NCI-H460 (cell line): ENCODE measurements around the gene ZNF511. TPM values are rescaled to one million over a fixed set of nuclear protein-coding genes. Genes with fewer than 3 reads are reported as not detected.

Experiments used
- DNase-seq: peaks from one replicate; pipeline ENCODE4 v3.0.0-alpha.2; 2016; ENCODE audit warnings: low read depth; ENCODE audit errors: extremely low read depth
- total RNA-seq: library from RNA; depleted of rRNA; stranded (reverse); fragments of >200 nt; shearing (Covaris generic); gene quantifications from 2 replicates; pipeline ENCODE4 v1.2.3, GENCODE V29; 2014

The ZNF511 gene
- total RNA-seq, 1 experiment from 2014 or later, result 50.4 TPM

DNA sequence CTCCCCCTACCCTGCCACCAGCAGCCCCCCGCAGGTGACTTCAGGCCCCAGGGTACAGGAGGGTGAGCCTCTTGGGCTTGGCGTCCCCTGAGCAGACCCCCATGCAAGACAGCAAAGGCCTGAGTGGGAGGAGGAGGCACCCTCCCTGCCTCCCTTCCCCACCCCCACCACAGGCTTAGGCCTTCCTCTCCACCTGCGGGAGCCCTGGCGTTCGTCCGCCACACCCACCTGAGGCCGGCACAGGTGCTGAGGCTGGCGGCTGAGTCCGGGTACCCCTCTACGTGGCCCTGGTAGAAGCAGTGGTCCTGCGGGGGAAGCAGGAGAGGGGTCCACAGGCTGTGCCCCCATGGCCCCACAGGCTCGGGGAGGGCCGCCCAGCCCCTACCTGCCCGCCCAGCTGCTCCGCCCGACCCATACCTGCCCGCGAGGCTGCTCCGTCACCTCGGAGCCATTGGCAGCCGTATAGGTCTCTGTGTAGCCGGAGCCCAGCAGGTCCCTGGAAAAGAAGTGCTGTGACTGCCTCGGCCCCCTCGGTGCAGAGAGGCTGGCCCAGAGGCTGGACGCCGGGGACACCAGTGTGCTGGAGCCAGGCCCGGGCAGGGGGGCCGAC, 35.1 kb upstream of the ZNF511 start:
- no peak for DNase-seq

DNA sequence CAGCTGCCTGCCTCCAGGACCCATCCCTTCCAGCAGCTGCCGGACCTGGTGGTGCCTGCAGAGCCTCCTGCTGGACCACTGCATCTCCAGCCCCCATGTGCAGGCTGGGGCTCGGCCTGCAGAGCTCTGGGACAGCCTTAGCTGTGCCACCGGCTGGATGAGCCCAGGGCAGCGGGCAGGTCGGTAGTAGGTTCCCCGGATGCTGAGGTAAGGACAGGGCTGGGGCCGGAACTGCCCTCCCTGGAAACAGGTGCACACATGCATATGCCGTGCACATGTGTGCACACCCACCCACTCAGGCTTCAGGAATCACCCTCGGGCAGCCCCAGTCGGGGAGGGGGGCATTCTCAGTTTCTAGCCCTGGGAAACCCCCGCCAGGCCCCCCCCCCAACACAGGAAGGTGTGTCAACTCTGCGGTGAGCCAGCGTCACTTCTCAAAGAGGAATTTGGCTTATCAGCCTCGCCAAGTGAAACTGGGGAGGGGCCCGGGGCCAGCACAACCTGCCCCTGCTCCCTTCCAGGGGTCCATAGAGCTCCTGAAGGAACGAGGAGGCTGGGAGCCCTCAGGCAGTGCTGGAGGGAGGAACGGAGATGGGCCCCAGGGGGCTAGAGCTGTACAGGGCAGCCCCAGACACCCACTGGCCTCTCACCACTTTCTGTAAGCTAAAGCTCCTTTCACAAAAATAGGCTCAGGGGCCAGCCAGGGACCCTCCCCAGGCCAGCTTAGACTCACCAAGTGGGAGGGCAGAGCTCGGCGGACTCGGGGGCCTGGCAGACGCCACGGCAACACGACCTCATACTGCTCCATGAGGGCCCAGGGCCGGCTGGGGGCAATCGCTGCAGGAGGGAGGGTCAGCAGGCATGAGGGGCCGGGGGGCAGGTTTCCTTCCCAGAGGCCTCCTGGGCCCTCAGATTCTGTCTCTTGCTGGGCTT, 33.7 kb upstream of the ZNF511 start:
- no peak for DNase-seq

- no peak for DNase-seq
Measured at GRCh38 chr10:133275684-133276092, 33.0 kb upstream of the ZNF511 start.

DNA sequence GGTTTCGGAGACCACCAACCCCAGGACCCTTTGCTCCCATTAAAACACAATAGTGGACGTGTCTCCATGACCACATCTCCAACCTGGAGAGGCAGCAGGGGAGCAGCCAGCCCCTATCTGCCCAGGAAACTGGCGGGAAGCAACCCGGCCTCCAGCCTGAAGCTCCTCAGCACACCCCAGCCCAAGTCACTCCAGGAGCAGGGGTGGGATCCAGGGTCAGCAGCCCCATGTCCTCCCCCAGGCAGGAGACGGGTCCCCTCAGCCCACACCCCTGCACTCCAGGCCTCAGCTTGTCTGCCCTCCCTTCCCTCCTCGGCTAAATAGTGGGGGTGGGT, 32.6 kb upstream of the ZNF511 start:
- no peak for DNase-seq

DNA sequence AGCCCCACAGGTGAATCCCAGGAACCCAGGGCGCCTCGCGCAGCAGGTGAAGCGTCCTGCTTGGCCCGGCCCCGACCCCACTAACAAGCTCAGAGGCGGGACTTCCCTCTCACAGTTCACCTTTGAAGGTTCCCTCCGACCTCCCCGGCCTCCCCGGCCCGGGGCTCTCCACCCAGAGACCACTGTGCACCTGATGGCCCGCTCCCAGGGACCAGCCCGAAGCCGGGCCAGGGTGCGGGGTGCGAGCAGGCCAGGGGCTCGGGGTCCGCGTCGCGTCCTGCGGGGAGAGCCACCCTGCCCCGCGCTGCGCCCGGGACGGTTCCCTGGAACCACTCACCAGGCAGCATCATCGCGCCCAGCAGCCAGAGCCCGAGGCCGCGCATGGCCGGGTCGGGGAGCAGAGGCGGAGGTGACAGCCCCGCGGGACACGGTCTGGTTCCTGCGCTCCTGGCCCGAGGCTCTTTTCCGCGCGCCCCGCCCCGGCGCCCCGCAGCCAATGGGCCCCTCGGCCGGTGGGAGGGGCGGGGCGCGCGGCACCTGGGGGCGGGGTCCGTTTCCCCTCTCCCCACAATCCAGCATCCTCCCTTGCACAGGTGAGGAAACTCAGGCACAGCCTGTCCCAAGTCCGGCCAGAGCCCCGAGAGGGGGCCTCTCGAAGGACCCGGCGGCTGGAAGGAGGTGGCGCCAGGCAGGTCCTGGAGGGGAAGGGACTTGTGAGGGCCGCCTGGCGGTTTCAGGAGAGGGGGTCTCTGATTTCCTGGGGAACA, 32.1 kb upstream of the ZNF511 start, which contains the start of gene ADAM8:
TSS of gene ADAM8 (minus strand) at position 434 of the 767 bp plus-strand sequence. CDS start at position 383, 51 bp downstream.
- DNase-seq, result no peak

- DNase-seq, result no peak
Measured at GRCh38 chr10:133277277-133277992, 31.3 kb upstream of the ZNF511 start.

DNA sequence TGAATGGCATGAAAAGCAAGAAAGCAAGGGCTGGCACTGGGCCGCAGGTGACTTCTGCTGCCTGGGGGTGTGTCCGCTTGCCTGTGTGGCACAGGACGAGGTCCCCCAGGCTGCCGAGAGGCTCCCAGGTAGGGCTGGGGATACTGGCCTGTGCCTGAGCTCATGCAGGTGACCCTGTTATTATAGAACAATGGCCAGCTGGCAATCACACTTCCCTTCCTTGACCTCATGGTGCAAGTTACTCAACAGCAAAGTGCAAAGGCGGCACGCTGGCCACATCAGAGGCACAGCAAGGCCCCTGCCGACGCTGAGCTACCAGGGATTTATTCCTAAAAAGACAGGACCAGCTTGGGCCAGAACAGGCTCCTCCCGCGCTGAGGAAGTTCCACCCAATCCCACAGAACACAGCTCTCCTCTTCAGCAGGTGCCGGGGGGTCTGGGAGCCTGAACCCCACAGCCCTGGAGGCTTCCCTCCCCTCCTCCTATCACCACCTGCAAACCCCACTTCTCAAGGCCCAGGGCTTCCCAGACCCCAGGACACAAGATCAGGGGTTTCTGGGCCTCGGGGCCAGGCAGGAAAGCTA, 30.6 kb upstream of the ZNF511 start:
- DNase-seq, result no peak

DNA sequence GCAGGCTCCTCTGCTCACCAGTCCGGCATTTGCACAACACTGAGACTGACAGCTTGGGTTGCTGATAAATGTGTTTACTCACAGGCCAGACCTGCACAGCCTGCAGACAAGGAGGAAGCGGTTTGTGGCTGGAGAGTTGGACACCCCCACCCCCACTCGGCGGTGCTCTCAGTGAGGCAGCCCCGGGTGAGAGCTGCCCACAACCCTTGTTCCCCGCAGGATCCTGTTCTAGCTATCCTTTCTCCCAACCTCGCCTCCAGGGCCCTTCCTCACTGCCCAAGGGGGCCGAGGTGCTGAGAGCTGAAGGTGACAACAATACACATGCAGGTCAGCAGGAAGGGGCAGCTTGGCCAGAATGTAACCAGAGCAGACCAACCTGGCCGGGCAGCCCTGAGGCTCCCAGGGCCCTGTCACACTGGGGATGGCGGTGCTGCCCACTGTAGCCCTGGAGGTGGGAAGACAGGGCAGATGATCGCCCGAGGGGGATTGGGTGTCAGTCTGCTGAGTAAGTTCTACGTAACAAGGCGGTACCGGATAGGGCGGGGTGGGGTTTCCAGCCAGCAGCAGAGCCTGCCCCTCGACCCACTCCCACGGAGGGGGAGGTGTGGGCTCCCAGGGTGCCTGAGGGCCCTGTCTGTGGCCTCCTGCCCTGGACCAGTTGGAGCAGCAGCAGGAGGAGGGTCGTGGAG, 30.0 kb upstream of the ZNF511 start:
- peak; percentile 77 for DNase-seq

DNA sequence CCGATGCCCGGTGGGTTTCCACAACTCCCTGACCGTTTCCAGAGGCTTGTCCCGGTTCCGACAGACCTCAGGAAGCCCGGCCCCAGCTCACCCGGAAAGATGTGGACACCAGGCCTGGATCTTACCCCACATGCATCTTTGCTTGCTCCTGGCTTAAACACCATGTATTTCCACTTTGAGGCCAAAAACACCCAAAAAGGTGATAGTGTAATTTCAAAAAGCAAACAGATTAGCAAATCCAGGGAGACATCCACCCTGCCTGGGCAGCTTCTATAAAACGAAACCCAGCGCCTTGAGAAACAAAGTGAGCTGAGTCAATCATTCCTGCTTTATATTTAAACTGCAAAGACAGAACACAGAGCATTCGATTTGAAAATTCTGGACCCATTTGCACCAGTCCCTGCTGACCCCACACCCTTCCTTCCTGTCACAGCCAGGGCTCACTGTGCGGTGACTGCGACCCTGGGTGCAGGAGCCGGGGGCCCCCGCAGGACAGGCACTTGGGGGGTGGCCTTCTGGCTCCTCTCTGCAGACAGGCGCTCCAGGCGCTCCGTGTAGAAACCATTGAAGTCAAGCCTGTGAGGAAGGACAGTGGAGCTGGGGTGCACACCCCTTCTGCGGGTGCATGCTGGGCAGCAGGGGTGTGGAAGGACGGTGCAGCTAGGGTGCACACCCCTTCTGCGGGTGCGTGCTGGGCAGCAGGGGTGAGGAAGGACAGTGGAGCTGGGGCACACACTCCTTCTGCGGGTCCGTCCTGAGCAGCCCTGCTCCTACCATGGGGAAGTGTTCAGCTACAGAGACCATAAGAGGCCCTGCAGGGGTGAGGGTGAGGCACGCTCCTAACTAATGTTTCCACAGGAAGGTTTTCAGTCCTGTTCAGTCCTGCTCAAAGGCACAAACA, 29.1 kb upstream of the ZNF511 start:
- DNase-seq, result no peak

- DNase-seq, result no peak
Measured at GRCh38 chr10:133280391-133281059, 28.2 kb upstream of the ZNF511 start.

DNA sequence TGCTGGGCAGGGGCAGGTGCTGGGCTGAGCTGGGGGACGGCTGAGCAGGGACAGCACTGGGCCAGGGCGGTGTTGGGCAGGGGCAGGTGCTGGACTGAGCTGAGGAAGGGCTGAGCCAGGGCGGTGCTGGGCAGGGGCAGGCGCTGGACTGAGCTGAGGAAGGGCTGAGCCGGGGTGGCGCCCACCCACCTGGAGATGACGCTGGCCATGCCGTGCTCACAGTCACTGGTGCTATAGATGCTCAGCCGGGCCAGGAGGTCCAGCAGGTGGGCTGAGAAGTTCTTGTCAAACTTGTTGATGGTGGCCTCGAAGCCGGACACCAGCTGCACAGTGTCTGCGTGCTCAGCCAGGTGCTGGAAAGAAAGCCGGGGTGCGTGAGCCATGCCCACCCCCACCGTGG, 27.6 kb upstream of the ZNF511 start:
- no peak for DNase-seq

DNA sequence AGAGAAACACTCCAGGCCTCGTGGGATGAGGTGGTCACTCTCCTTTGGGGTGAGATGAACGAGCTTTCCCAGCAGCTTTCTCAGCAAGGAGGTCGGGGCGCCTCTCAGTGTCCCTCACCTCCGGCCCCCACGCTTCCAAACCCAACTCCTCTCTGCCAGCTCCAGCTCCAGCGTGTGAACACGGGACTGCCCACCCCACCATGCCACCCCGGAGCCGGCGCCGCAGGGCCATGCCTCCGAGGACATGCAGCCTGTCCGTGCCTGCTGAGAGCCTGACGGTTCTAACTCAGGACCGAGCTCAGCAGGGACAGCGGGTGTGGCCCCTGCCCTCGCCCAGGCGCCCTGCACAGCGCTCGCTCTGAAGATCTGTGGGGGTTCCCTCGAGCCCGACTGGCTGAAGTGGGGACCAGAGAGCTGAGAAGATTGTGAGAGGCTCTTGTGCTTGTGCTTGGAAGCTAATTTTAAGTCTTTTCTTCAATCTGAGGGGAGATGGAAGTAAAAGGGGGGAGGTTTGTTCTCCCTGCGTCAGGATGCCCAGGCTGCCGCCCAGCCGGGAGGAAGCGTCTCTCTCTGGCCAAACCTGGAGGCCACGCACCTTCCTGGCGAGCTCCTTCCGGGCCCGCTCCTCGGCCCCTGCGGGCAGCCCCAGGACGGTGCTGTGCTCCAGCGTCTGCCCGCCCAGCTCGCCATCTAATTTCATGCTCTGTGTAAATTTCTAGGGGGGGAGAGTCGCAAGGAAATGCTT, 26.9 kb upstream of the ZNF511 start:
- no peak for DNase-seq

DNA sequence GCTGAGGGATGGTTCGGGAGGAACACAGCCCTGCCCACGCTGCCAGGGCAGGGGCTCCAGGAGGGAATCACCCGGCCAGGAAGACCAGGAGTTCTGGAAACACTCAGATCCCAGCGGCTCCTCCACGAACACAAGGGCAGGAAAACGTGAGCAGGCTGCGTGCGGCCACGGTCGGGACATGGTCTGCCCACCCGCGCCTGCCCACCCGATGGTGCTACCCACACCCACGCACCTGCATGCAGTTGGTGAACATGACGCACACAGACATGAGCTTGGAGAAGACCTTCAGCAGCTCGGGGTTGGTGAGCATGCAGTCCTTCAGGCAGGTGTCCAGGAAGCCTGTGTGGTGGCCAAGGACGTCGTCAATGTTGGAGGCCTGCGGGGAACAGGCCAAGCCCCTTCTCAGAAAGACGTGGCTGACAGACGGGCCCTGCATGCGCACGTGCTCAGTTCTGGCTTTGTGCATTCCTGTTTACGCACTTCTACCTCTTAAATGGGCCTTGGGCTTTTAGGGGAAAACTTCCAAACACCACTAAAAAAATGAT, 25.8 kb upstream of the ZNF511 start:
- DNase-seq, result no peak

DNA sequence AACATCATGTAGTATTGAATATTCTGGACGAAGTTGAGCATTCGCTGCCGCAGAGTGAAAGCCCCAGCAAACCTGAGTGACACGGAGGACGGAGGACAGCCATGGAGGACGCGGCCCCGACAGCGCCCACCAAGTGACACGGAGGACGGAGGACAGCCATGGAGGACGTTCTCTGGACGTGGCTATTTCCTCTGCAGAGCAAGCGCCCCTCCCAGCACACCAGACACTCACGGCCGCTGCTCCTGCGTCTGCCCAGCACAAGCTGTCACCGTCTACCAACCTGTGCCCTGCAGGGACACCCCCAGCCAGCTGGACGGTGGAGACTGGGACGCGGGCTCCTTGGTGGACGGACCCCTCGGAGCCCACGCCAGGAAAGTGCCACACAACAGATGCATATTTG, 24.8 kb upstream of the ZNF511 start:
- no peak for DNase-seq

GRCh38 chr10:133285217-133285616, 23.5 kb upstream of the ZNF511 start:
- no peak for DNase-seq

DNA sequence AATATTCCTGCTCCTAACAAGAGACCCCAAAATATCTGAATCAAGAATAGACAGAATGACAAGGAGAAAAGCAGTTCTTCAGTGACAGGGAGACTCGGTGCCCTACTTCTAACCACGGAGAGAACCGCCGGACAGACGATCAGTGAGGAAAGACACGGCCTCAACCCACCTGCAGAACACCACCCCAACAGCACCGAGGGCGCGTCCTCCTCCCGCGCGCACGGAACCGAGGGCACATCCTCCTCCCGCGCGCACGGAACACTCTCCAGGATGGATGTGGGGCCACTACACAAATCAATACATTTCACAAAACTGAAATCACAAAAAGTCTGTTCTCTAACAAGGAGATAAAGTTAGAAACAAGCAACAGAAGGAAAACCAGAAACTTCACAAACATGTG, 22.3 kb upstream of the ZNF511 start:
- no peak for DNase-seq

DNA sequence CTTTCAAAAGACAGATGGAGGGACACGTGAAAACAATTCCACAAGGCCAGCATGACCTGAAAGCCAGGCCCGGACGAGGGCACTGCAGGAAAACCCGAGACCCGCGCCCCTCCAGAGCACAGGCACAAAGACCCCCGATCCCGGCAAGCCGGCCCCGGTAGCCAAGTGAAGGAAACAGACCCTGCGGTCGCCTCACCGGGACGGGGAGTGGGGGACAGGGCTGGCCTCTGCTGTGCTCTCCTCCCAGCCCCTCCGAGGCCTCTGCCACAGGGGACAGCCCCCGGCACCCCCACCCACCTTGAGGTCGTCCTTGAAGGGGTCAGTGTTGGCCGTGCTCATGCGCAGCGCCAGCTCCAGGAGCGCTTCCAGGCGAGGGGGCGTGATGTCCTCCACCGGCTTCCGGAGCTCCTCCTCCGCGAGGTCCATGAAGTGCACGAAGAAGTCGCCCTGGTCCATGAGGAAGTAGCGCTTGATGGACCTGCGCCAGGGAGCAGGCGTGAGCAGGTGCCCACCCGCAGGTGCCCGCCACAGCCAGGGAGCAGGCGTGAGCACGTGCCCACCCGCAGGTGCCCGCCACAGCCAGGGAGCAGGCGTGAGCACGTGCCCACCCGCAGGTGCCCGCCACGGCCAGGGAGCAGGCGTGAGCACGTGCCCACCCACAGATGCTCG, 20.7 kb upstream of the ZNF511 start:
- no peak for DNase-seq
